Measurements from ENCODE around the gene PLLP. TPM values are rescaled to one million over a fixed set of nuclear protein-coding genes. Genes with fewer than 3 reads are reported as not detected.

PLLP gene
- total RNA-seq, 1 donor from 2014 or later: 0.79 TPM

- H3K4me1 Mint-ChIP-seq: no peaks in the 10 kb centered on the region
- no peaks in the 10 kb centered on the region for H3K9me3 Mint-ChIP-seq
- H3K27me3 Mint-ChIP-seq (ENCODE audit: low read depth): no peaks in the 10 kb centered on the region
- DNase-seq (ENCODE audit: low read depth, low spot score): no peak
- no peak for TF ChIP-seq CTCF (conservative IDR thresholded peaks at IDR 0.05)
- H3K36me3 Mint-ChIP-seq (ENCODE audit: low read depth): peaks cover 12% of the 10 kb centered on the region
- H3K4me3 Mint-ChIP-seq: no peak overlapping the region
- no peak overlapping the region for H3K27ac Mint-ChIP-seq (ENCODE audit: unreplicated experiment)
These were observed 58.5 kb downstream of the PLLP start for GRCh38 chr16:57225978-57226377.

GRCh38 chr16:57224651-57225335 is 59.7 kb downstream of the PLLP start:
- no peak for TF ChIP-seq CTCF (conservative IDR thresholded peaks at IDR 0.05)
- no peaks in the 10 kb centered on the region for H3K9me3 Mint-ChIP-seq
- H3K36me3 Mint-ChIP-seq (ENCODE audit: low read depth): peaks cover 16% of the 10 kb centered on the region
- no peak overlapping the region for H3K4me3 Mint-ChIP-seq
- H3K4me1 Mint-ChIP-seq: no peaks in the 10 kb centered on the region
- H3K27ac Mint-ChIP-seq (ENCODE audit: unreplicated experiment): no peak overlapping the region
- DNase-seq (ENCODE audit: low read depth, low spot score): no peak
- no peaks in the 10 kb centered on the region for H3K27me3 Mint-ChIP-seq (ENCODE audit: low read depth)

- Mint-ChIP-seq H3K27me3 (ENCODE audit: low read depth) (no peaks in the 10 kb centered on the region), H3K27ac (ENCODE audit: unreplicated experiment) (no peak overlapping the region), H3K9me3 (peaks cover 3% of the 10 kb centered on the region), H3K4me3 (no peak overlapping the region), H3K36me3 (ENCODE audit: low read depth) (peaks cover 30% of the 10 kb centered on the region), H3K4me1 (no peaks in the 10 kb centered on the region)
- no peak for DNase-seq (ENCODE audit: low read depth, low spot score)
- TF ChIP-seq CTCF (conservative IDR thresholded peaks at IDR 0.05): no peak
These were observed 61.4 kb downstream of the PLLP start for GRCh38 chr16:57223057-57223456.

GRCh38 chr16:57216968-57217367 is 67.5 kb downstream of the PLLP start:
- peaks cover 71% of the 10 kb centered on the region for H3K36me3 Mint-ChIP-seq (ENCODE audit: low read depth)
- H3K4me3 Mint-ChIP-seq: no peak overlapping the region
- TF ChIP-seq CTCF (conservative IDR thresholded peaks at IDR 0.05): no peak
- peaks cover 7% of the 10 kb centered on the region for H3K9me3 Mint-ChIP-seq
- no peak overlapping the region for H3K27ac Mint-ChIP-seq (ENCODE audit: unreplicated experiment)
- no peaks in the 10 kb centered on the region for H3K4me1 Mint-ChIP-seq
- no peaks in the 10 kb centered on the region for H3K27me3 Mint-ChIP-seq (ENCODE audit: low read depth)
- DNase-seq (ENCODE audit: low read depth, low spot score): no peak

- Mint-ChIP-seq H3K4me3 (no peak overlapping the region), H3K9me3 (peaks cover 3% of the 10 kb centered on the region), H3K4me1 (no peaks in the 10 kb centered on the region), H3K27ac (ENCODE audit: unreplicated experiment) (no peak overlapping the region), H3K36me3 (ENCODE audit: low read depth) (peaks cover 51% of the 10 kb centered on the region), H3K27me3 (ENCODE audit: low read depth) (no peaks in the 10 kb centered on the region)
- DNase-seq (ENCODE audit: low read depth, low spot score): no peak
- no peak for TF ChIP-seq CTCF (conservative IDR thresholded peaks at IDR 0.05)
These were observed 71.0 kb downstream of the PLLP start for GRCh38 chr16:57213462-57213861.
